Measurements from ENCODE around the gene CALHM6.

GRCh38 chr6:116447496-116448011, 13.6 kb upstream of the CALHM6 start:
- TF ChIP-seq POLR2AphosphoS5 (IDR thresholded peaks at IDR 0.05; ENCODE audit: borderline replicate concordance, low read depth, low read length) (no peak), EZH2 (IDR thresholded peaks at IDR 0.05) (no peak), FOXP2 (optimal IDR thresholded peaks at IDR 0.05; ENCODE audit: control extremely low read depth, extremely low read length, insufficient read depth) (no peak)
